ENCODE measurements around the gene MED27. TPM values are rescaled to one million over a fixed set of nuclear protein-coding genes. Genes with fewer than 3 reads are reported as not detected.
A peak's percentile ranks its signal among the peaks of the same experiment; 100 is the strongest.

MED27 gene
- total RNA-seq, 2 donors from 2014 or later = 35.4 to 41.9 TPM

DNA sequence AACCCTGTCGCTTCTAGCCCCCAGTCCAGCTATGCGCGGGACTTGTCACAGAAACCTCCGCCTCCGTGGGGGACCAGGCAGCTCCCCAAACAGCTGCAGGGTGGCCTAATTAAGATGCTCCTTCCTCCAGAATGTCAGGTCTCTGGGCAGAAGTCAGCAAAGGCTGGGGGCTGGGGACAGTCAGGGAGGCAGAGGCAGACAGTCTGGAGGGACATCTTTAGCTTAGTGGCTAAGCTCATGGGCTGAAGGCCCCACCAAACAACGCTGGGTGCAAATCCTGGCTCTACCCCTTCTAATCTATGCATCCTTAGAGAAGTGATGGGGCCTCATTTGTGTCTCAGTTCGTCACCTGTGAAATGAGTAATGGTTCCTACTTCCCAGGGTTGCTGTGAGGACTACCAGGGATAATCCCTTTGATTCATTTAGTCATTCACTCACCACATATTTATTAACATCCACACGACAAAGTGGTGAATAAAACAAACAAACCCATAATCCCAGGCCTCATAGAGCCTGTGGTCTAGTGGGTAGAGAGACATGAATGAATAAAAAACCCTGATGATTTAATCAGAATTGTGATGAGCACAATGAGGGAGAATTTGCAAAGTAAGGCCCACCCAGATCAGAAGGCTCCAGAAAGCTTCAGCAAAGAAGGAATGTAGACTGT, 20.2 kb upstream of the MED27 start:
- Mint-ChIP-seq H3K4me1 (ENCODE audit: low read depth in 2 of 2) (no peaks in the 10 kb centered on the region), H3K9me3 (no peaks in the 10 kb centered on the region), H3K27me3 (peaks cover 30 to 36% of the 10 kb centered on the region in 2 donors), H3K4me3 (no peak overlapping the region), H3K27ac (no peak overlapping the region), H3K36me3 (no peaks in the 10 kb centered on the region)
- DNase-seq (ENCODE audit: low spot score) = no peak
- ATAC-seq = no peak

GRCh38 chr9:132099167-132099566, 19.5 kb upstream of the MED27 start:
- no peak for ATAC-seq
- no peak for DNase-seq (ENCODE audit: low spot score)

GRCh38 chr9:132094314-132094791, 14.7 kb upstream of the MED27 start:
- Mint-ChIP-seq H3K4me1 (ENCODE audit: low read depth in 2 of 2) (no peaks in the 10 kb centered on the region), H3K9me3 (no peaks in the 10 kb centered on the region), H3K36me3 (no peaks in the 10 kb centered on the region), H3K27ac (no peak overlapping the region), H3K4me3 (no peak overlapping the region), H3K27me3 (peaks cover 41 to 48% of the 10 kb centered on the region in 2 donors)
- no peak for ATAC-seq
- DNase-seq (ENCODE audit: low spot score) = no peak

More at GRCh38 chr9:132099167-132099566, 19.5 kb upstream of the MED27 start:
- H3K27ac Mint-ChIP-seq = no peak overlapping the region
- H3K4me3 Mint-ChIP-seq = no peak overlapping the region
- H3K4me1 Mint-ChIP-seq (ENCODE audit: low read depth in 2 of 2) = no peaks in the 10 kb centered on the region
- H3K27me3 Mint-ChIP-seq = peaks cover 30 to 41% of the 10 kb centered on the region in 2 donors
- H3K36me3 Mint-ChIP-seq = no peaks in the 10 kb centered on the region
- no peaks in the 10 kb centered on the region for H3K9me3 Mint-ChIP-seq

DNA sequence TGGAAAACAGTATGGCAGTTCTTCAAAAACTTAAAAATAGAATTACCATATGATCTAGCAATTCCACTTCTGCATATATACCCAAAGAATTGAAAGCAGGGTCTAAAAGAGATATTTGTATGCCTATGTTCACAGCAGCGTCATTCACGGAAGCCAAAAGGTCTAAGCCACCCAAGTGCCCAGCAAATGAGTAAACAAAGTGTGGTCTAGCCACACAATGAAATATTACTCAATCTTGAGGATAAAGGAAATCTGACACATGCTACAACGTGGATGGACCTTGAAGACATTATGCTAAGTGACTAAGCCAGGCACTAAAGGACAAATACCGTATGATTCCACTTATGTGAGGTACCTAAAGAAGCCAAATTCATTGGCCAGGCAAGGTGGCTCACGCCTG, 11.1 kb upstream of the MED27 start:
- H3K4me3 Mint-ChIP-seq = no peak overlapping the region
- no peaks in the 10 kb centered on the region for H3K4me1 Mint-ChIP-seq (ENCODE audit: low read depth in 2 of 2)
- no peaks in the 10 kb centered on the region for H3K36me3 Mint-ChIP-seq
- ATAC-seq (no peak), DNase-seq (ENCODE audit: low spot score) (no peak)
- no peak overlapping the region for H3K27ac Mint-ChIP-seq
- no peaks in the 10 kb centered on the region for H3K9me3 Mint-ChIP-seq
- H3K27me3 Mint-ChIP-seq = peaks cover 23 to 33% of the 10 kb centered on the region in 2 donors

- Mint-ChIP-seq H3K4me1 (ENCODE audit: low read depth in 2 of 2) (no peaks in the 10 kb centered on the region), H3K36me3 (no peaks in the 10 kb centered on the region)
- no peak for ATAC-seq
These were observed 7.9 kb upstream of the MED27 start for GRCh38 chr9:132087438-132088030.

DNA sequence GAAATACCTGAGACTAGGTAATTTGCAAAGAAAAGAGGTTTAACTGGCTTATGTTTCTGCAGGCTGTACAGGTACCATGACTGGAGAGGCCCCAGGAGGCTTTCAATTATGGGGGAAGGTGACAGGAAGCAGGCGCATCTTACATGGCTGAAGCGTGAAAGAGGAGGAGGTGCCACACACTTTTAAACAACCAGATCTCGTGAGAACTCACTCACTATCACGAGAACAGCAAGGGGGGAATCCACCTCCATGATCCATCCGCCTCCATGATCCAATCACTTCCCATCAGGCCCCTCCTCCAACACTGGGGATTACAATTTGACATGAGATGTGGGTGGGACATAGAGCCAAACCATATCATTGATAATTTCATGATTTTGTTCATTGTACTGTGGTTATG, 2.5 kb upstream of the MED27 start:
- H3K27ac Mint-ChIP-seq = no peak overlapping the region
- H3K4me1 Mint-ChIP-seq (ENCODE audit: low read depth in 2 of 2) = peaks cover 26 to 28% of the 10 kb centered on the region in 2 donors
- H3K9me3 Mint-ChIP-seq = no peaks in the 10 kb centered on the region
- no peak overlapping the region for H3K4me3 Mint-ChIP-seq
- no peak for DNase-seq (ENCODE audit: low spot score)
- H3K36me3 Mint-ChIP-seq = peaks cover 14% of the 10 kb centered on the region
- peaks cover 16 to 24% of the 10 kb centered on the region in 2 donors for H3K27me3 Mint-ChIP-seq
- no peak for ATAC-seq

More at GRCh38 chr9:132087438-132088030, 7.9 kb upstream of the MED27 start:
- DNase-seq (ENCODE audit: low spot score) = no peak
- Mint-ChIP-seq H3K4me3 (no peak overlapping the region), H3K9me3 (no peaks in the 10 kb centered on the region), H3K27ac (no peak overlapping the region), H3K27me3 (peaks cover 23 to 37% of the 10 kb centered on the region in 2 donors)

GRCh38 chr9:132078699-132079356, 839 bp downstream of the MED27 start:
- ATAC-seq = peak; percentile 15 to 16
- Mint-ChIP-seq H3K9me3 (no peaks in the 10 kb centered on the region), H3K36me3 (peaks cover 20% of the 10 kb centered on the region), H3K27me3 (no peaks in the 10 kb centered on the region), H3K4me1 (ENCODE audit: low read depth in 2 of 2) (peaks cover 33 to 35% of the 10 kb centered on the region in 2 donors), H3K27ac (peak overlapping the region; percentile 76 to 95), H3K4me3 (peak overlapping the region; percentile 99)
- no peak for DNase-seq (ENCODE audit: low spot score)

- no peaks in the 10 kb centered on the region for H3K27me3 Mint-ChIP-seq
- H3K4me3 Mint-ChIP-seq = peak overlapping the region; percentile 99
- peaks cover 33 to 38% of the 10 kb centered on the region in 2 donors for H3K4me1 Mint-ChIP-seq (ENCODE audit: low read depth in 2 of 2)
- peak in 1 of 2 donors; percentile 42 for ATAC-seq
- DNase-seq (ENCODE audit: low spot score) = no peak
- H3K9me3 Mint-ChIP-seq = no peaks in the 10 kb centered on the region
- peak overlapping the region; percentile 76 to 95 for H3K27ac Mint-ChIP-seq
- peaks cover 20% of the 10 kb centered on the region for H3K36me3 Mint-ChIP-seq
These were observed 1.6 kb downstream of the MED27 start for GRCh38 chr9:132077881-132078698.

DNA sequence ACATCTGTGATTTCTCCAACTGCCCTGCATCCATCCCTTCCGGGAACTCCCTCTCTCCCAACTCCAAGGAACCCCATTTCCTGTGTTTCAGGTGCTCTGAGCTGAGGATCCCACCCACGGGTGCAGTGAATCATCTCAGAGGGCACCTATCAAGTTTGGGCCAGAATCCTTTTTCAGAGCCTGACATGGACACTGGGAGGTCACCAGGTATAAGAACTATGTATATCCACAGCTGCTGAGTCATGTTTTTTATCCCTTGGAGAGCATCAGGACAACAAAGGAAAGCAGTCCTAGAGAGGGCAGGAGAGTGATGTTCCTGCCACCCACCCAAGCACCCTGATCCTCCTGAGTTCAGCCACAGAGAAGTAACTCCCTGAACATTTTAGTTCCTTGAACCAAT, 3.8 kb downstream of the MED27 start:
- Mint-ChIP-seq H3K27me3 (no peaks in the 10 kb centered on the region), H3K4me3 (no peak overlapping the region), H3K27ac (peak overlapping the region in 1 of 2 donors; percentile 67), H3K9me3 (no peaks in the 10 kb centered on the region), H3K4me1 (ENCODE audit: low read depth in 2 of 2) (peaks cover 41 to 48% of the 10 kb centered on the region in 2 donors), H3K36me3 (peaks cover 20% of the 10 kb centered on the region)
- ATAC-seq = no peak
- DNase-seq (ENCODE audit: low spot score) = no peak

- Mint-ChIP-seq H3K9me3 (no peaks in the 10 kb centered on the region), H3K36me3 (peaks cover 20% of the 10 kb centered on the region), H3K4me1 (ENCODE audit: low read depth in 2 of 2) (peaks cover 37 to 44% of the 10 kb centered on the region in 2 donors), H3K4me3 (no peak overlapping the region), H3K27me3 (no peaks in the 10 kb centered on the region), H3K27ac (no peak overlapping the region)
- no peak for ATAC-seq
- no peak for DNase-seq (ENCODE audit: low spot score)
These were observed 4.9 kb downstream of the MED27 start for GRCh38 chr9:132074736-132075135.

DNA sequence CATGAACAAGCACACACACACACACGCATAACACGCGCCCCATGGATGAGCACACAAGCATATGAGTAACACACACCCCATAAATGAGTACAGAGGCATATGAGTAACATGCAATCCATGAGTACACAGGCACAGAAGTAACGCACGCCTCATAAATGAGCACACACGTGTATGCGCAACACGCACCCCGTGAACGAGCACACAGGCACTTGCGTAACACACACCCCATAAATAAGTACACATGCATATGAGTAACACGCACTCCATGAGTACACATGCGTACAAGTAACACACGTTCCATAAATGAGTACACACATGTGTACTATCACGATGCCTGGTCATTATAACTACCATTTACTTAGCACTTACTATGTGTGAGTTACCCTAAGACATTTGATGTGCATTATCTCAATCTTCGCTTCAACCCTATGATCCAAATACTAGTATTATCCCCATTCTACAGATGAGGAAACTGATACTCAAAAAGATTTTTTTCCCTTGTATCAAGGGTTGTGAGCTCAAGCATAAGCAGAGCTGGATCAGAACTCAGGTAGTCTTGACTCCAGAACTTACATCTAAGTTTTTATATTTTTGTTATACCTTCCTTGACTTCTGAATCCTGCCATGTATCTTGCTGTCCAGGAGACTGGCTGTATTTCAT, 7.7 kb downstream of the MED27 start:
- no peaks in the 10 kb centered on the region for H3K27me3 Mint-ChIP-seq
- ATAC-seq (no peak), DNase-seq (ENCODE audit: low spot score) (no peak)
- peaks cover 5% of the 10 kb centered on the region for H3K36me3 Mint-ChIP-seq
- no peak overlapping the region for H3K4me3 Mint-ChIP-seq
- H3K9me3 Mint-ChIP-seq = no peaks in the 10 kb centered on the region
- no peak overlapping the region for H3K27ac Mint-ChIP-seq
- peaks cover 25 to 34% of the 10 kb centered on the region in 2 donors for H3K4me1 Mint-ChIP-seq (ENCODE audit: low read depth in 2 of 2)

DNA sequence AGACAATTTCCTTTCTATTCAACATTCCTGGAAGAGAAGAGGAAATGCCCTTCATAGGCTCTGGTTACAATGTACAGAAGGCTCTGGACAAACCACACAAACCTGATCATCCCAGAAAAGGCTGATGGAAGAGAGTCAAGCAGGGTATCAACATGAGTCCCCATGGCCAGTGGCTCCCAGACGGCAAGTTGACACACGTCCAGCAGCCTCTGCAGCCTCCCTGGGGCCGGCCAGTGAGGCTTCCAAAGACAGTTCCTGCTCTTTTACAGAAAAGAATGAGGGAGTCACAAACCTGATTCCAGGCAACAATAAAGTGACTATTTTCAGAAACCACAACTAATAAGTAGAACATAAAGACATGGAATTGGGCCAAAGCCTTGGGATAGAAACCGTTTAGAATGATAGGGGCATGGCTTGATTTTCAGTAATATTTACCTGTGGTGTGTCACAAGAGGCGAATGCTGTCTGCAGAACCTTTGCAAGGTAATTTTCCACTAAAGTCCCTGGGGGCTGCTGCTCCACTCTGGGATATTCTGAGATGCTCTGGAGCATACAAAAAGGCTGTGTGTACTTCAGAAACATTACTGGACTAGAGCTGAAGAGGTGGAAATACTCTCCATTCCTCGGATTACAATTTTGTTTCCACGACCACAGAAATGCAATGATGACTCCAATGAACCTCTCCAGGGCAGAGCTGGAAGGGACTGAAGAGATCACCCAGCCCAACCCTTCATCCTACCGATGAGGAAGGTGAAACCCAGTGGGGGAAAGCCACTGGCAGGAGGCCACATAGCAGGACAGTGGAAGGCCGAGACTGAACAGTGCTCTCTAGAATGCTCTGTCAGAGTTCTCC, 10.4 kb downstream of the MED27 start:
- Mint-ChIP-seq H3K27me3 (no peaks in the 10 kb centered on the region), H3K36me3 (no peaks in the 10 kb centered on the region), H3K4me1 (ENCODE audit: low read depth in 2 of 2) (peaks cover 21 to 29% of the 10 kb centered on the region in 2 donors), H3K9me3 (no peaks in the 10 kb centered on the region), H3K27ac (no peak overlapping the region), H3K4me3 (no peak overlapping the region)
- ATAC-seq (no peak), DNase-seq (ENCODE audit: low spot score) (no peak)

Data from natural killer cell treated with Interleukin-12 subunit alpha and Interleukin-12 subunit beta and Interleukin-15 and Interleukin-18, amount 100 ng/mL, for 72 hours (primary cell).